ENCODE data around the gene PRODH2. TPM values are rescaled to one million over a fixed set of nuclear protein-coding genes. Genes with fewer than 3 reads are reported as not detected.

Gene PRODH2
- total RNA-seq, 1 donor from 2014 or later: not detected

- Histone ChIP-seq H3K4me3 (ENCODE audit: low read depth, low read length) (no peak overlapping the region), H3K27me3 (ENCODE audit: control insufficient read depth, insufficient read depth, low read length) (no peaks in the 10 kb centered on the region), H3K36me3 (ENCODE audit: control insufficient read depth, insufficient read depth, low read length) (no peaks in the 10 kb centered on the region)
- TF ChIP-seq CTCF (IDR thresholded peaks at IDR 0.05; ENCODE audit: insufficient read depth, low read length, poor library complexity, severe bottlenecking): no peak
- no peak for DNase-seq (ENCODE audit: low read depth)
These were observed 62.5 kb downstream of the PRODH2 start for GRCh38 chr19:35750167-35750566.

Other genes starting within 250 kb of the PRODH2 start
- gene ATP4A, start 249.2 kb downstream of the PRODH2 start, total RNA-seq: not detected in 2 replicates
- gene PMIS2, start 226.7 kb downstream of the PRODH2 start, total RNA-seq: not detected in 2 replicates
- gene HAUS5, start 200.1 kb downstream of the PRODH2 start, total RNA-seq: 12.3 and 14.1 TPM in 2 replicates
- gene RBM42, start 183.8 kb downstream of the PRODH2 start, total RNA-seq: 115 and 121 TPM in 2 replicates
- not detected in 2 replicates for gene ETV2, start 171.1 kb downstream of the PRODH2 start, total RNA-seq
- 347 and 569 TPM in 2 replicates for gene COX6B1, start 164.5 kb downstream of the PRODH2 start, total RNA-seq
- not detected in 2 replicates for gene UPK1A, start 146.3 kb downstream of the PRODH2 start, total RNA-seq
- not detected in 2 replicates for gene ZBTB32, start 108.3 kb downstream of the PRODH2 start, total RNA-seq
- gene KMT2B, start 94.8 kb downstream of the PRODH2 start, total RNA-seq: 18.4 and 31.8 TPM in 2 replicates
- 1.9 and 8.8 TPM in 2 replicates for gene IGFLR1, start 70.4 kb downstream of the PRODH2 start, total RNA-seq
- gene U2AF1L4, start 67.4 kb downstream of the PRODH2 start, total RNA-seq: 15.5 and 17.6 TPM in 2 replicates
- 46.8 and 59.7 TPM in 2 replicates for gene PSENEN, start 67.2 kb downstream of the PRODH2 start, total RNA-seq
- gene LIN37, start 64.3 kb downstream of the PRODH2 start, total RNA-seq: 15.1 and 22.0 TPM in 2 replicates
- gene HSPB6, start 55.8 kb downstream of the PRODH2 start, total RNA-seq: 0.17 and 0.82 TPM in 2 replicates
- gene PROSER3, start 54.7 kb downstream of the PRODH2 start, total RNA-seq: 6.1 and 13.0 TPM in 2 replicates
- gene ARHGAP33, start 37.3 kb downstream of the PRODH2 start, total RNA-seq: 2.8 and 3.5 TPM in 2 replicates
- gene NPHS1, start 39.7 kb upstream of the PRODH2 start, total RNA-seq: 0.68 and 0.92 TPM in 2 replicates
- 0.50 and 1.0 TPM in 2 replicates for gene KIRREL2, start 44.1 kb upstream of the PRODH2 start, total RNA-seq
- gene APLP1, start 55.7 kb upstream of the PRODH2 start, total RNA-seq: 6.3 and 9.3 TPM in 2 replicates
- gene NFKBID, start 87.7 kb upstream of the PRODH2 start, total RNA-seq: 6.1 and 6.2 TPM in 2 replicates
- gene HCST, start 89.7 kb upstream of the PRODH2 start, total RNA-seq: not detected in 2 replicates
- gene TYROBP, start 95.5 kb upstream of the PRODH2 start, total RNA-seq: 1.1 TPM in 1 of 2 replicates, not detected in the other
- gene LRFN3, start 123.5 kb upstream of the PRODH2 start, total RNA-seq: 14.4 and 24.8 TPM in 2 replicates
- 47.4 and 49.5 TPM in 2 replicates for gene SDHAF1, start 182.3 kb upstream of the PRODH2 start, total RNA-seq
- gene SYNE4, start 196.0 kb upstream of the PRODH2 start, total RNA-seq: 8.6 and 11.5 TPM in 2 replicates
- 17.5 and 22.4 TPM in 2 replicates for gene ALKBH6, start 201.4 kb upstream of the PRODH2 start, total RNA-seq
- 4.6 and 4.7 TPM in 2 replicates for gene CLIP3, start 220.0 kb upstream of the PRODH2 start, total RNA-seq
- 12.0 and 16.3 TPM in 2 replicates for gene THAP8, start 241.4 kb upstream of the PRODH2 start, total RNA-seq
- gene WDR62, start 242.1 kb upstream of the PRODH2 start, total RNA-seq: 1.8 and 2.8 TPM in 2 replicates

All from kidney epithelial cell (primary cell).